CD4-positive, alpha-beta T cell treated with Interleukin-6 at 100 ng/mL for 8 hours (primary cell): Measurements from ENCODE around the gene WRNIP1.
"Not testable (repeated sequence)": the region's sequence is repeated elsewhere in the genome, so short reads cannot be mapped to it uniquely, and the experiment has no call there.

Source experiments
- DNase-seq: peaks from one replicate; pipeline ENCODE4 v3.0.0-alpha.2; 2020; ENCODE audit warnings: mixed read lengths, low spot score

Gene WRNIP1

GRCh38 chr6:2784930-2785329, 19.7 kb downstream of the WRNIP1 start:
- no peak for DNase-seq

- no peak for DNase-seq
These were observed 21.1 kb downstream of the WRNIP1 start for GRCh38 chr6:2786269-2786668.

GRCh38 chr6:2790588-2791449, 25.6 kb downstream of the WRNIP1 start:
- peak; percentile 59 for DNase-seq

GRCh38 chr6:2791450-2791974, 26.3 kb downstream of the WRNIP1 start:
- no peak for DNase-seq

GRCh38 chr6:2792330-2793110, 27.3 kb downstream of the WRNIP1 start:
- DNase-seq, result no peak

- DNase-seq, result peak; percentile 27
These were observed 28.4 kb downstream of the WRNIP1 start for GRCh38 chr6:2793534-2794151.

- DNase-seq, result no peak
These were observed 29.1 kb downstream of the WRNIP1 start for GRCh38 chr6:2794171-2794730.

- DNase-seq, result no peak
These were observed 30.0 kb downstream of the WRNIP1 start for GRCh38 chr6:2795162-2795561.

- DNase-seq, result no peak
These were observed 30.8 kb downstream of the WRNIP1 start for GRCh38 chr6:2795956-2796355.

- no peak for DNase-seq
These were observed 31.7 kb downstream of the WRNIP1 start for GRCh38 chr6:2796861-2797260.

GRCh38 chr6:2797564-2798031, 32.4 kb downstream of the WRNIP1 start:
- DNase-seq, result no peak

GRCh38 chr6:2798586-2799134, 33.5 kb downstream of the WRNIP1 start:
- no peak for DNase-seq

- DNase-seq, result no peak
These were observed 34.8 kb downstream of the WRNIP1 start for GRCh38 chr6:2799936-2800527.

- DNase-seq, result no peak
These were observed 35.5 kb downstream of the WRNIP1 start for GRCh38 chr6:2800552-2801316.

- DNase-seq, result not testable (repeated sequence)
These were observed 36.5 kb downstream of the WRNIP1 start for GRCh38 chr6:2801687-2802086.

GRCh38 chr6:2802521-2803060, 37.4 kb downstream of the WRNIP1 start:
- DNase-seq, result no peak

- DNase-seq, result no peak
These were observed 38.7 kb downstream of the WRNIP1 start for GRCh38 chr6:2803731-2804429.

- DNase-seq, result no peak
These were observed 39.3 kb downstream of the WRNIP1 start for GRCh38 chr6:2804516-2804915.

GRCh38 chr6:2805031-2805430, 39.8 kb downstream of the WRNIP1 start:
- DNase-seq, result no peak

- no peak for DNase-seq
These were observed 41.5 kb downstream of the WRNIP1 start for GRCh38 chr6:2806644-2807043.
